GM12875 (cell line): ENCODE data around the gene MECR.

Experiments
- H3K4me3 ChIP-seq: one replicate; pipeline ENCODE4 v1.5.1; 2011; ENCODE audit warnings: low read depth, low read length, control low read depth
- TF ChIP-seq, protein P1 (sequence below): IDR thresholded peaks from 2 replicates; pipeline ENCODE4 v1.5.1; 2011; ENCODE audit warnings: low read depth, mild to moderate bottlenecking, control low read depth, inconsistent platforms, low read length, moderate library complexity, borderline replicate concordance; ENCODE audit not compliant: insufficient read depth

MECR gene

DNA sequence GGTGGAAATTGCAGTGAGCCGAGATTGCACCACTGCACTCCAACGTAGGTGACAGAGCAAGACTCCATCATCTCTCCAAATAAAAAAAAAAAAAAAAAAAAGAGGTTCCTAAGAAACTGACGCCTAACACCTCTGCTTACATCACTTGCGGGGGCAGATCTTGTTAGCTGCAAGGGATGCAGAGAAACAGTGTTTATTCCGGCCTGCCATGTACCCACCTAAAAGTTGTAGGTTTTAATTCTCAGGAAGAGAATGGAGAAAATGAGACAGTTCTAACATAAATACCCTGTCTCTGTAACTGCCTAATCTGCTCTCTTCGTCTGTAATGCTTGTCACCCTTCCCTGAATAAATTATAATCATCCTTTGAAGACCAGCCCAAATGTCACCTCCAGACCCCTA lies 40.0 kb downstream of the MECR start:
- no peak overlapping the region for H3K4me3 ChIP-seq
- TF ChIP-seq, protein P1, sequence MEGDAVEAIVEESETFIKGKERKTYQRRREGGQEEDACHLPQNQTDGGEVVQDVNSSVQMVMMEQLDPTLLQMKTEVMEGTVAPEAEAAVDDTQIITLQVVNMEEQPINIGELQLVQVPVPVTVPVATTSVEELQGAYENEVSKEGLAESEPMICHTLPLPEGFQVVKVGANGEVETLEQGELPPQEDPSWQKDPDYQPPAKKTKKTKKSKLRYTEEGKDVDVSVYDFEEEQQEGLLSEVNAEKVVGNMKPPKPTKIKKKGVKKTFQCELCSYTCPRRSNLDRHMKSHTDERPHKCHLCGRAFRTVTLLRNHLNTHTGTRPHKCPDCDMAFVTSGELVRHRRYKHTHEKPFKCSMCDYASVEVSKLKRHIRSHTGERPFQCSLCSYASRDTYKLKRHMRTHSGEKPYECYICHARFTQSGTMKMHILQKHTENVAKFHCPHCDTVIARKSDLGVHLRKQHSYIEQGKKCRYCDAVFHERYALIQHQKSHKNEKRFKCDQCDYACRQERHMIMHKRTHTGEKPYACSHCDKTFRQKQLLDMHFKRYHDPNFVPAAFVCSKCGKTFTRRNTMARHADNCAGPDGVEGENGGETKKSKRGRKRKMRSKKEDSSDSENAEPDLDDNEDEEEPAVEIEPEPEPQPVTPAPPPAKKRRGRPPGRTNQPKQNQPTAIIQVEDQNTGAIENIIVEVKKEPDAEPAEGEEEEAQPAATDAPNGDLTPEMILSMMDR, result no peak

DNA sequence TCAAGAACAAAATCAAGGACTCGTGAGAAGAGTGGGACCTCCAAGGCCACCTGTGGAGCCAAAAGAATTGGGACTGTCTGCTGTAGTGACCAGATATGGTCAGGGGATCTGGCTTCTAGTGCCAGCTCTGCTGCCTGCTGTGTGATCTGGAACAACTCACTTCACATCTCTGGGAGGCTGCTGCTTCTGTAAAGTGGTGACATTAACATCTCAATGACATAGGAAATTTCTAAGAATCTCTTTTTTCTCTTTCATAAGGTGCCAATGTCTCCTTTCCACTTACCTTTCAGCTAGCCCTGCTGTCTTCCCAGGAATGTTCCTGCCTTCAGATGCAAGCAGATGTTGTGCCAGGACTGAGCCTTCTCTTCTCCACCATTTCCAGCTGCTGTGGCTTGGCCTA lies 44.0 kb downstream of the MECR start:
- TF ChIP-seq, protein P1, result no peak
- no peak overlapping the region for H3K4me3 ChIP-seq

DNA sequence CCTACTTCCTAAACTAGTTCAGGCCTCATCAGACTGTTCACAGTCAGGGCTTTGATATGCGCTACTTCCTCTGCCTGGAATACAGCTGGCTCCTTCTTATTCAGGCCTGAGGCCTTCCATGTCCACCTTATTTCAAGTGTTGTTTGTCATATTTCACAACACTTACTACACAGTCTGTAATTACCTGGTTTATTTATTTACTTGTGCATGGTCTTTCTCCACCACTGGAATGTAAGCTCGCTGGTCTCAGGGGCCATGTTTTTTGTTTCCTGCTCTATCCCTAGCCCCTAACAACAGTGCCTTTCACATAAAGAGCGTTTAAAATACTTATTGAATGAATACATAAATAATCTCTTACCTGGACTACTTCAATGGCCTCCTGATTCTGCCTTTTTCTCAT lies 44.5 kb downstream of the MECR start:
- TF ChIP-seq, protein P1, result no peak
- no peak overlapping the region for H3K4me3 ChIP-seq

DNA sequence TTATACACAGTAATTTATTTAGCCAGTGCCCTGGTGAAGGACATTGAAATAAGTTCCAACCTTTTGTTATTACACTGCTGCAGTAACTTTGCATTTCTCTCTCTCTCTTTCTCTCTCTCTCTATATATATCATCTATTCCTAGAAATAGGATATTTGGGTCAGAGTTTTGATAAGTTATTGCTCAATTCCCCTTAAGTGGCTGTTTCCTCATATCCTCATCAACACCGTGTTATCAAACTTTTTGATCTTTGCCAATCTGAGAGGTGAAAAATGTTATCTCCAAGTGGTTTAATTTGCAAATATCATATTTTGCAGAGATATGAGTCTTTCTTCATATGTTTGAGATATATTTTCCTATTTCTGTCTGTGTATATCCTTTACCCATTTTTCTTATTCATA lies 47.4 kb downstream of the MECR start:
- no peak overlapping the region for H3K4me3 ChIP-seq
- TF ChIP-seq, protein P1, result no peak

DNA sequence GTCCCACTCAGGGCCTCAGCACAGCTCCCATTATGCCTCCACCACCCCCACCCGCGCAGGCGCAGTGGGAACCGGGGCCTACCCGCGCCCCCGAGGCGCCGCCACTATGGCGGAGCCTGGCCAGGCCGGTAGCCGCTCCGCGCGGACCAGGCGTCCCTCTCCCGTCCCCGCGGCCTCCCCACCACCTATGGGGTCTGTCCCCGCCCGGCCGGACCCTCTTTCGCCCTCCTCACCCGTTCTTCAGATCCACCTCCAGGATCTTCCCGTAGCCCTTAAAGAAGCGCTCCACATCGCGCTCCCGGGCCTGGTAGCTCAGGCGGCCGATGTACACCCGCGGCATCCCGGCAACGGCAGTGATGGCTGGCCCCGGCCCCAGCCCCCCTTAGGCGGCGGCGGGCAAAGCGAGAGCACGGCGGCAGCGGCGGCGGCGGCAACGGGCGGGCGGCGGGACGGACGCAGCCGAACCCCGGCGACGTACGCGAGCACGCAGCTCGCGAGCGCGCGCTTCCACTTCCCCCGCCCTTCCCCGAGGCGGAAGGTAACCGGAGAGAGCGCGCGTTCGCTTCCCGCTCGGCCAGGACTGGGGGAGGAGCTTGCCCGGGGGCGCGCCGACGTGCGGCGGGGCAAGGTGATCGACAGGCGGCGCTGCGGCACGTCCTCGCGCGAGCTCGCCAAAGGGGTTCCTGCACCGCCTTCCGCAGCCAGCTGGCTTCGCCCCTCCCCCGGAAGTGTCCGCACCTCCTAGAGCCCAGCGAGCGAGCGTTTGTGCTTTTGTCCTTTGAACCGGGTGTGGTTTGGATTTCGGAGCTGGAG lies 49.1 kb downstream of the MECR start, which contains the start of gene SRSF4:
Gene SRSF4, minus strand, starts transcription at position 488 of the 813 bp plus-strand sequence. Its CDS starts 148 bp downstream, at position 340.
- H3K4me3 ChIP-seq, result peak within 1 kb of the TSS; percentile 98
- TF ChIP-seq, protein P1, result peak; percentile 69

DNA sequence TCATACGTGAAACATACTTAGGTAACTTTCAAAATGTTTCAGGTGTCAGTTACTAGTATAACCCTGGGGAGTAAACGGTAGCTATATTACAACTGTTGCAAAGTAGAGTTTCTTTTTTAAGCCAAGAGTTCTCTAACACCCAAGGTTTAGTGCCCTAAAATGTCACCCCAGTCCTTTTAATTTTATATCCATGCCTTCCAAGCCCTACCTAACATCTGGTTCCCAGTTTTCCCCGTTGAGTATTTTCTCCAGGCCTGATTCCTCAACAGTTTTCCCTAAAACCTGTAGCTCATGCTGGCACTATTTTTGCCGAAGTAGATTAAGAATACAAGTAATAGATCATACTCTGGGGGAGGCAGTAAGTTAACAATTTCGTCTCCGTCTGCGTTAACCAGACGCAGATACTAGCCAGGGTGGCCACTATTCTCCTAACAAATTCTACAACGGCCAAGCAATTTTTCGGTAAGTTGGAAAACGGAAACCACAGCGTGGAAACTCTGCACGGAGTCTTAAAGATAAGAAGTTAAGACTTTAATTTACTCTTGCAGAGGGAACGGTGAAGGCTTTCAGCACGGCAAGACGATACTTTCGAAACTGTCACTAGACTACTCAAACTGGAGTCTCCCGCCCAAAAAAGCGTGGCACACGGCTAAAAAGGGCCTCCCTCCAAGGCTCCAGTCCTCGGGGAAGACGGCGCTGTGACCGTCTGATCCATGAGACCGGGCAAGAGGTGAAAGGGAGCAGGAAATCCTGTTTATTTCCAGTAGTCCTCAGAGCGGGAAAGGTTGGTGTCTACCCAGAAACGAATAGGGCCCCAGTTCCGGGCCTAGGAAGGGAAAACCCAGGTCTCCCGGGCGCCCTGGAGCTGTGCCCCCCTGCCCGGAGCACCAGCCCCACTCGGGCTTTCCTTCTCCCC lies 50.0 kb downstream of the MECR start:
- peak overlapping the region; percentile 98 for H3K4me3 ChIP-seq

More for the DNA sequence above, 50.0 kb downstream of the MECR start:
- TF ChIP-seq, protein P1, result no peak
